ENCODE measurements around the gene RTL10.

GRCh38 chr22:19897726-19898125 lies 43.1 kb upstream of the RTL10 start:
- TF ChIP-seq, protein P1, sequence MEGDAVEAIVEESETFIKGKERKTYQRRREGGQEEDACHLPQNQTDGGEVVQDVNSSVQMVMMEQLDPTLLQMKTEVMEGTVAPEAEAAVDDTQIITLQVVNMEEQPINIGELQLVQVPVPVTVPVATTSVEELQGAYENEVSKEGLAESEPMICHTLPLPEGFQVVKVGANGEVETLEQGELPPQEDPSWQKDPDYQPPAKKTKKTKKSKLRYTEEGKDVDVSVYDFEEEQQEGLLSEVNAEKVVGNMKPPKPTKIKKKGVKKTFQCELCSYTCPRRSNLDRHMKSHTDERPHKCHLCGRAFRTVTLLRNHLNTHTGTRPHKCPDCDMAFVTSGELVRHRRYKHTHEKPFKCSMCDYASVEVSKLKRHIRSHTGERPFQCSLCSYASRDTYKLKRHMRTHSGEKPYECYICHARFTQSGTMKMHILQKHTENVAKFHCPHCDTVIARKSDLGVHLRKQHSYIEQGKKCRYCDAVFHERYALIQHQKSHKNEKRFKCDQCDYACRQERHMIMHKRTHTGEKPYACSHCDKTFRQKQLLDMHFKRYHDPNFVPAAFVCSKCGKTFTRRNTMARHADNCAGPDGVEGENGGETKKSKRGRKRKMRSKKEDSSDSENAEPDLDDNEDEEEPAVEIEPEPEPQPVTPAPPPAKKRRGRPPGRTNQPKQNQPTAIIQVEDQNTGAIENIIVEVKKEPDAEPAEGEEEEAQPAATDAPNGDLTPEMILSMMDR (conservative IDR thresholded peaks at IDR 0.05): no peak
- TF ChIP-seq ZFX (IDR thresholded peaks at IDR 0.05): no peak
